Uterus (tissue), 2 donors: ENCODE results near the gene CPED1.

Experiments
- POLR2A ChIP-seq, 2 donors: fragments of 450-650 bp; IDR thresholded peaks; one replicate each; pipeline ENCODE4 v1.6.1; 2016; ENCODE audit warnings: antibody characterized with exemption in 2 of 2, mild to moderate bottlenecking in 1 of 2, moderate library complexity in 1 of 2
- TF ChIP-seq, protein P1 (sequence below), 4 experiments: fragments of 200-600 bp in 2 of 4; fragments of 450-650 bp in 2 of 4; sonication (generic) in 2 of 4; IDR thresholded peaks; one replicate each; pipeline ENCODE4 v1.5.1; 2016 to 2019; ENCODE audit warnings: antibody characterized with exemption in 4 of 4, mild to moderate bottlenecking in 2 of 4, moderate library complexity in 1 of 4

DNA sequence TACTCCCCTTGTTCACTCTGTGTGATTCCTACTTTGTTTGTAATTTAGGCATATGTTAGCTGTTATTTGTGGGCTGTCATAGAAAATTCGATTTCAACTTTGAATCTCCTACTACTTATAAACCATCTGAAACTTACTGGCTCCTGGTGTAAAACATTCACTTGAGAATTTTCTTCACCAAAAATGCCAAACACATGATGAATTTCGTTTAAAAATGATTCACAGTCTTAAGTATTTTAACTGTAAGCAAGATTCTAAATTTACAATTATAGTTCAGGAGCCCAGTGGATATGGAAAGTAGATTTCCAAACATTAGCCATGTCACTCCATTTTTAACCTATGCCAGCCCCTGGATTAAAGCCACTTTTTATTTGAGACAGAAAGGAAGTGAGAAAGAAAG, 3.1 kb downstream of the CPED1 start:
- TF ChIP-seq, protein P1, sequence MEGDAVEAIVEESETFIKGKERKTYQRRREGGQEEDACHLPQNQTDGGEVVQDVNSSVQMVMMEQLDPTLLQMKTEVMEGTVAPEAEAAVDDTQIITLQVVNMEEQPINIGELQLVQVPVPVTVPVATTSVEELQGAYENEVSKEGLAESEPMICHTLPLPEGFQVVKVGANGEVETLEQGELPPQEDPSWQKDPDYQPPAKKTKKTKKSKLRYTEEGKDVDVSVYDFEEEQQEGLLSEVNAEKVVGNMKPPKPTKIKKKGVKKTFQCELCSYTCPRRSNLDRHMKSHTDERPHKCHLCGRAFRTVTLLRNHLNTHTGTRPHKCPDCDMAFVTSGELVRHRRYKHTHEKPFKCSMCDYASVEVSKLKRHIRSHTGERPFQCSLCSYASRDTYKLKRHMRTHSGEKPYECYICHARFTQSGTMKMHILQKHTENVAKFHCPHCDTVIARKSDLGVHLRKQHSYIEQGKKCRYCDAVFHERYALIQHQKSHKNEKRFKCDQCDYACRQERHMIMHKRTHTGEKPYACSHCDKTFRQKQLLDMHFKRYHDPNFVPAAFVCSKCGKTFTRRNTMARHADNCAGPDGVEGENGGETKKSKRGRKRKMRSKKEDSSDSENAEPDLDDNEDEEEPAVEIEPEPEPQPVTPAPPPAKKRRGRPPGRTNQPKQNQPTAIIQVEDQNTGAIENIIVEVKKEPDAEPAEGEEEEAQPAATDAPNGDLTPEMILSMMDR (IDR thresholded peaks at IDR 0.05), result no peak
- TF ChIP-seq POLR2A (IDR thresholded peaks at IDR 0.05), result no peak
